GM23338 (cell line): ENCODE results near the gene STRIP1. TPM values are rescaled to one million over a fixed set of nuclear protein-coding genes. Genes with fewer than 3 reads are reported as not detected.

Source experiments
- ATAC-seq: fragments of 200-7000 bp; cut with Tn5 transposase; 3 replicates; pipeline ENCODE4 v1.9.1; 2020
- DNase-seq: peaks from one replicate; pipeline ENCODE4 v3.0.0-alpha.2; 2015; ENCODE audit warnings: low spot score
- H2AFZ ChIP-seq: fragments of 200-600 bp; sonication (generic); 2 replicates; pipeline ENCODE4 v1.8.0; 2016; ENCODE audit warnings: antibody characterized with exemption, mild to moderate bottlenecking, moderate library complexity
- H3F3A ChIP-seq: fragments of 200-600 bp; sonication (generic); replicated peaks from 2 replicates; pipeline ENCODE4 v1.8.0; 2017; ENCODE audit warnings: antibody characterized with exemption, mixed run types, low read depth
- H3K27ac ChIP-seq: fragments of 200-600 bp; sonication (generic); 2 replicates; pipeline ENCODE4 v1.6.1; 2016; ENCODE audit warnings: low read depth
- H3K27me3 ChIP-seq: fragments of 200-600 bp; sonication (generic); 2 replicates; pipeline ENCODE4 v1.8.0; 2016; ENCODE audit warnings: mild to moderate bottlenecking, mixed run types, moderate library complexity; ENCODE audit not compliant: insufficient read depth
- H3K36me3 ChIP-seq: fragments of 200-600 bp; sonication (generic); 2 replicates; pipeline ENCODE4 v1.8.0; 2016; ENCODE audit warnings: mild to moderate bottlenecking; ENCODE audit not compliant: insufficient read depth
- H3K4me1 ChIP-seq: fragments of 200-600 bp; sonication (generic); 2 replicates; pipeline ENCODE4 v1.8.0; 2016; ENCODE audit warnings: mild to moderate bottlenecking, moderate library complexity; ENCODE audit not compliant: insufficient read depth
- H3K4me2 ChIP-seq: fragments of 200-600 bp; sonication (generic); 2 replicates; pipeline ENCODE4 v1.7.1; 2017; ENCODE audit warnings: mixed run types
- H3K4me3 ChIP-seq: fragments of 200-600 bp; sonication (generic); 2 replicates; pipeline ENCODE4 v1.6.1; 2016; ENCODE audit warnings: mixed run types
- H3K79me2 ChIP-seq: fragments of 200-600 bp; sonication (generic); replicated peaks from 2 replicates; pipeline ENCODE4 v1.8.0; 2017; ENCODE audit warnings: mild to moderate bottlenecking; ENCODE audit not compliant: insufficient read depth
- H3K9me2 ChIP-seq: fragments of 200-600 bp; sonication (generic); 2 replicates; pipeline ENCODE4 v1.8.0; 2017; ENCODE audit not compliant: insufficient read depth
- H4K20me1 ChIP-seq: fragments of 200-600 bp; sonication (generic); replicated peaks from 2 replicates; pipeline ENCODE4 v1.8.0; 2017; ENCODE audit warnings: mild to moderate bottlenecking; ENCODE audit not compliant: insufficient read depth
- H3K27ac Mint-ChIP-seq: 2 replicates; pipeline ENCODE4 v1.8.0; 2020; ENCODE audit warnings: inconsistent platforms, mild to moderate bottlenecking, moderate library complexity, mixed read lengths
- H3K27me3 Mint-ChIP-seq: 3 replicates; pipeline ENCODE4 v1.8.0; 2022; ENCODE audit warnings: low read depth, mild to moderate bottlenecking, moderate library complexity, mixed read lengths, inconsistent platforms; ENCODE audit not compliant: insufficient read depth, poor library complexity
- H3K36me3 Mint-ChIP-seq: 3 replicates; pipeline ENCODE4 v1.8.0; 2021; ENCODE audit warnings: low read depth, mild to moderate bottlenecking, inconsistent platforms, moderate library complexity, mixed read lengths
- H3K4me1 Mint-ChIP-seq: 3 replicates; pipeline ENCODE4 v1.8.0; 2020; ENCODE audit warnings: mild to moderate bottlenecking, inconsistent platforms, mixed read lengths
- H3K4me3 Mint-ChIP-seq: 3 replicates; pipeline ENCODE4 v1.8.0; 2021; ENCODE audit warnings: moderate library complexity, mild to moderate bottlenecking, inconsistent platforms, mixed read lengths
- H3K9me3 Mint-ChIP-seq: 3 replicates; pipeline ENCODE4 v1.8.0; 2020; ENCODE audit warnings: moderate library complexity, mild to moderate bottlenecking, inconsistent platforms, mixed read lengths
- CREB1 ChIP-seq: fragments of 250-450 bp; sonication (Bioruptor Pico); IDR thresholded peaks from 2 replicates; pipeline ENCODE4 v1.5.0; 2020; ENCODE audit warnings: low read depth, mild to moderate bottlenecking, moderate library complexity
- EZH2 ChIP-seq: fragments of 200-600 bp; sonication (generic); IDR thresholded peaks from one replicate; pipeline ENCODE4 v1.8.0; 2017; ENCODE audit warnings: antibody characterized with exemption, mild to moderate bottlenecking, low read depth; ENCODE audit not compliant: unreplicated experiment
- EZH2phosphoT487 ChIP-seq: fragments of 200-600 bp; sonication (generic); IDR thresholded peaks from one replicate; pipeline ENCODE4 v1.8.1; 2018; ENCODE audit warnings: antibody characterized with exemption; ENCODE audit not compliant: unreplicated experiment
- JUNB ChIP-seq: IDR thresholded peaks from one replicate; pipeline ENCODE4 v1.6.1; 2016; ENCODE audit warnings: antibody characterized with exemption; ENCODE audit not compliant: unreplicated experiment
- NANOG ChIP-seq: IDR thresholded peaks from 2 replicates; pipeline ENCODE4 v1.6.1; 2016; ENCODE audit warnings: antibody characterized with exemption, borderline replicate concordance
- POLR2AphosphoS5 ChIP-seq: IDR thresholded peaks from 2 replicates; pipeline ENCODE4 v1.6.1; 2016; ENCODE audit warnings: antibody characterized with exemption, low read depth
- STAT1 ChIP-seq: IDR thresholded peaks from one replicate; pipeline ENCODE4 v1.6.1; 2016; ENCODE audit warnings: antibody characterized with exemption; ENCODE audit not compliant: unreplicated experiment
- ZNF114 ChIP-seq: fragments of 250-450 bp; sonication (Bioruptor Pico); IDR thresholded peaks from 2 replicates; pipeline ENCODE4 v1.5.0; 2020; ENCODE audit warnings: mild to moderate bottlenecking, moderate library complexity
- ZNF331 ChIP-seq: fragments of 250-450 bp; sonication (Bioruptor Pico); IDR thresholded peaks from 2 replicates; pipeline ENCODE4 v1.5.0; 2020; ENCODE audit warnings: low read depth, mild to moderate bottlenecking, moderate library complexity
- polyA plus RNA-seq: library from polyadenylated mRNA; unstranded; fragments of >200 nt; fragmentation: Nextera tagmentation; extraction: Ambion mirVana; gene quantifications from 2 replicates; pipeline ENCODE4 v1.2.1, GENCODE V29; 2016
- total RNA-seq: library from RNA; depleted of rRNA; stranded (reverse); fragments of >200 nt; shearing (Covaris generic); gene quantifications from 2 replicates; pipeline ENCODE4 v1.2.3, GENCODE V29; 2014
- TF ChIP-seq, protein P1 (sequence below), 2 experiments: fragments of 200-600 bp in 1 of 2; sonication (generic) in 1 of 2; conservative IDR thresholded peaks; 2 replicates each; pipeline versions ENCODE4 v1.5.1 to v1.6.1; 2016 to 2017; ENCODE audit warnings: antibody characterized with exemption in 2 of 2, low read depth in 2 of 2, mild to moderate bottlenecking in 2 of 2, moderate library complexity in 1 of 2
- TF ChIP-seq, protein P2 (sequence below): fragments of 250-450 bp; sonication (Bioruptor Pico); IDR thresholded peaks from 2 replicates; pipeline ENCODE4 v1.5.0; 2020; ENCODE audit warnings: mild to moderate bottlenecking, moderate library complexity
- TF ChIP-seq, protein P3 (sequence below): IDR thresholded peaks from 2 replicates; pipeline ENCODE4 v1.6.1; 2016; ENCODE audit warnings: antibody characterized with exemption
- TF ChIP-seq, protein P4 (sequence below): IDR thresholded peaks from one replicate; pipeline ENCODE4 v1.6.1; 2018; ENCODE audit warnings: antibody characterized with exemption; ENCODE audit not compliant: unreplicated experiment

STRIP1 gene
- total and polyA plus RNA-seq, 2 experiments from 2014 or later, result 17.2 to 50.6 TPM

DNA sequence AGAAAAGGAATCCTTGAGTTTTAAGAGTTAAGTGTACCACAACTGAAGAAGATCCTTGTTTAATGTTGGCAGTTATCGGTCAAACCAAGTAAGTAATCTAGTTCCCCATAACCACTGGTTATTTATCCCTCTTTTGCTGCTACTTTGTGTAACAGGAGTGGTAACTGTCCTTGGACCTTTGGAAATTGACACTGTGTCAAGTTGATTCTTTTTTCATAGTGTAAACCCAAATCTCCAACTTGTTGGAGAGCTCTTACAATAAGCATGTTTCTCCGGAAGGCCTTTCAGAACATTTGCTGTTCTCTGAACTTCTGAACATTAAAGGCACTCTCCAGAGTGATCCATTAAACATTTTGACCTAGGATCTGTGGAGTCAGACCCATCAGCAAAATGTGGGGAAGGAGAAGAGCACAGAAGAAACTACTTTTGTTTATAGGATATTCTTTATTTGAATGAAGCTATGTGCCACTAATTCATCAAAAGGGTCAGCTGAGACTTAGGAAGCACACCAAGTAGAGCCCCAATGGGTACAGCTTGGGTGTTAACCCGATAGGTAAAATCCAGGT is 46.0 kb upstream of the STRIP1 start:
- Mint-ChIP-seq H3K9me3 (no peaks in the 10 kb centered on the region), H3K27ac (no peak overlapping the region), H3K36me3 (no peaks in the 10 kb centered on the region), H3K4me1 (peaks cover 47% of the 10 kb centered on the region), H3K4me3 (no peak overlapping the region), H3K27me3 (peaks cover 12% of the 10 kb centered on the region)
- no peak overlapping the region for H3K4me2 ChIP-seq
- TF ChIP-seq, protein P1, sequence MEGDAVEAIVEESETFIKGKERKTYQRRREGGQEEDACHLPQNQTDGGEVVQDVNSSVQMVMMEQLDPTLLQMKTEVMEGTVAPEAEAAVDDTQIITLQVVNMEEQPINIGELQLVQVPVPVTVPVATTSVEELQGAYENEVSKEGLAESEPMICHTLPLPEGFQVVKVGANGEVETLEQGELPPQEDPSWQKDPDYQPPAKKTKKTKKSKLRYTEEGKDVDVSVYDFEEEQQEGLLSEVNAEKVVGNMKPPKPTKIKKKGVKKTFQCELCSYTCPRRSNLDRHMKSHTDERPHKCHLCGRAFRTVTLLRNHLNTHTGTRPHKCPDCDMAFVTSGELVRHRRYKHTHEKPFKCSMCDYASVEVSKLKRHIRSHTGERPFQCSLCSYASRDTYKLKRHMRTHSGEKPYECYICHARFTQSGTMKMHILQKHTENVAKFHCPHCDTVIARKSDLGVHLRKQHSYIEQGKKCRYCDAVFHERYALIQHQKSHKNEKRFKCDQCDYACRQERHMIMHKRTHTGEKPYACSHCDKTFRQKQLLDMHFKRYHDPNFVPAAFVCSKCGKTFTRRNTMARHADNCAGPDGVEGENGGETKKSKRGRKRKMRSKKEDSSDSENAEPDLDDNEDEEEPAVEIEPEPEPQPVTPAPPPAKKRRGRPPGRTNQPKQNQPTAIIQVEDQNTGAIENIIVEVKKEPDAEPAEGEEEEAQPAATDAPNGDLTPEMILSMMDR (conservative IDR thresholded peaks at IDR 0.05; ENCODE audit: low read depth in 2 of 2), result no peak
- TF ChIP-seq ZNF114 (CRISPR knock-in tag) (no peak), ZNF331 (no peak), EZH2phosphoT487 (no peak), STAT1 (no peak), EZH2 (no peak), JUNB (no peak), POLR2AphosphoS5 (no peak), NANOG (no peak), CREB1 (no peak)
- TF ChIP-seq, protein P2, sequence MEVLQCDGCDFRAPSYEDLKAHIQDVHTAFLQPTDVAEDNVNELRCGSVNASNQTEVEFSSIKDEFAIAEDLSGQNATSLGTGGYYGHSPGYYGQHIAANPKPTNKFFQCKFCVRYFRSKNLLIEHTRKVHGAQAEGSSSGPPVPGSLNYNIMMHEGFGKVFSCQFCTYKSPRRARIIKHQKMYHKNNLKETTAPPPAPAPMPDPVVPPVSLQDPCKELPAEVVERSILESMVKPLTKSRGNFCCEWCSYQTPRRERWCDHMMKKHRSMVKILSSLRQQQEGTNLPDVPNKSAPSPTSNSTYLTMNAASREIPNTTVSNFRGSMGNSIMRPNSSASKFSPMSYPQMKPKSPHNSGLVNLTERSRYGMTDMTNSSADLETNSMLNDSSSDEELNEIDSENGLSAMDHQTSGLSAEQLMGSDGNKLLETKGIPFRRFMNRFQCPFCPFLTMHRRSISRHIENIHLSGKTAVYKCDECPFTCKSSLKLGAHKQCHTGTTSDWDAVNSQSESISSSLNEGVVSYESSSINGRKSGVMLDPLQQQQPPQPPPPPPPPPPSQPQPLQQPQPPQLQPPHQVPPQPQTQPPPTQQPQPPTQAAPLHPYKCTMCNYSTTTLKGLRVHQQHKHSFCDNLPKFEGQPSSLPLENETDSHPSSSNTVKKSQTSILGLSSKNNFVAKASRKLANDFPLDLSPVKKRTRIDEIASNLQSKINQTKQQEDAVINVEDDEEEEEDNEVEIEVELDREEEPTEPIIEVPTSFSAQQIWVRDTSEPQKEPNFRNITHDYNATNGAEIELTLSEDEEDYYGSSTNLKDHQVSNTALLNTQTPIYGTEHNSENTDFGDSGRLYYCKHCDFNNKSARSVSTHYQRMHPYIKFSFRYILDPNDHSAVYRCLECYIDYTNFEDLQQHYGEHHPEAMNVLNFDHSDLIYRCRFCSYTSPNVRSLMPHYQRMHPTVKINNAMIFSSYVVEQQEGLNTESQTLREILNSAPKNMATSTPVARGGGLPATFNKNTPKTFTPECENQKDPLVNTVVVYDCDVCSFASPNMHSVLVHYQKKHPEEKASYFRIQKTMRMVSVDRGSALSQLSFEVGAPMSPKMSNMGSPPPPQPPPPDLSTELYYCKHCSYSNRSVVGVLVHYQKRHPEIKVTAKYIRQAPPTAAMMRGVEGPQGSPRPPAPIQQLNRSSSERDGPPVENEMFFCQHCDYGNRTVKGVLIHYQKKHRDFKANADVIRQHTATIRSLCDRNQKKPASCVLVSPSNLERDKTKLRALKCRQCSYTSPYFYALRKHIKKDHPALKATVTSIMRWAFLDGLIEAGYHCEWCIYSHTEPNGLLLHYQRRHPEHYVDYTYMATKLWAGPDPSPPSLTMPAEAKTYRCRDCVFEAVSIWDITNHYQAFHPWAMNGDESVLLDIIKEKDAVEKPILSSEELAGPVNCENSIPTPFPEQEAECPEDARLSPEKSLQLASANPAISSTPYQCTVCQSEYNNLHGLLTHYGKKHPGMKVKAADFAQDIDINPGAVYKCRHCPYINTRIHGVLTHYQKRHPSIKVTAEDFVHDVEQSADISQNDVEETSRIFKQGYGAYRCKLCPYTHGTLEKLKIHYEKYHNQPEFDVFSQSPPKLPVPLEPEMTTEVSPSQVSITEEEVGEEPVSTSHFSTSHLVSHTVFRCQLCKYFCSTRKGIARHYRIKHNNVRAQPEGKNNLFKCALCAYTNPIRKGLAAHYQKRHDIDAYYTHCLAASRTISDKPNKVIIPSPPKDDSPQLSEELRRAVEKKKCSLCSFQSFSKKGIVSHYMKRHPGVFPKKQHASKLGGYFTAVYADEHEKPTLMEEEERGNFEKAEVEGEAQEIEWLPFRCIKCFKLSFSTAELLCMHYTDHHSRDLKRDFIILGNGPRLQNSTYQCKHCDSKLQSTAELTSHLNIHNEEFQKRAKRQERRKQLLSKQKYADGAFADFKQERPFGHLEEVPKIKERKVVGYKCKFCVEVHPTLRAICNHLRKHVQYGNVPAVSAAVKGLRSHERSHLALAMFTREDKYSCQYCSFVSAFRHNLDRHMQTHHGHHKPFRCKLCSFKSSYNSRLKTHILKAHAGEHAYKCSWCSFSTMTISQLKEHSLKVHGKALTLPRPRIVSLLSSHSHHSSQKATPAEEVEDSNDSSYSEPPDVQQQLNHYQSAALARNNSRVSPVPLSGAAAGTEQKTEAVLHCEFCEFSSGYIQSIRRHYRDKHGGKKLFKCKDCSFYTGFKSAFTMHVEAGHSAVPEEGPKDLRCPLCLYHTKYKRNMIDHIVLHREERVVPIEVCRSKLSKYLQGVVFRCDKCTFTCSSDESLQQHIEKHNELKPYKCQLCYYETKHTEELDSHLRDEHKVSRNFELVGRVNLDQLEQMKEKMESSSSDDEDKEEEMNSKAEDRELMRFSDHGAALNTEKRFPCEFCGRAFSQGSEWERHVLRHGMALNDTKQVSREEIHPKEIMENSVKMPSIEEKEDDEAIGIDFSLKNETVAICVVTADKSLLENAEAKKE (CRISPR knock-in tag), result no peak
- TF ChIP-seq, protein P3, sequence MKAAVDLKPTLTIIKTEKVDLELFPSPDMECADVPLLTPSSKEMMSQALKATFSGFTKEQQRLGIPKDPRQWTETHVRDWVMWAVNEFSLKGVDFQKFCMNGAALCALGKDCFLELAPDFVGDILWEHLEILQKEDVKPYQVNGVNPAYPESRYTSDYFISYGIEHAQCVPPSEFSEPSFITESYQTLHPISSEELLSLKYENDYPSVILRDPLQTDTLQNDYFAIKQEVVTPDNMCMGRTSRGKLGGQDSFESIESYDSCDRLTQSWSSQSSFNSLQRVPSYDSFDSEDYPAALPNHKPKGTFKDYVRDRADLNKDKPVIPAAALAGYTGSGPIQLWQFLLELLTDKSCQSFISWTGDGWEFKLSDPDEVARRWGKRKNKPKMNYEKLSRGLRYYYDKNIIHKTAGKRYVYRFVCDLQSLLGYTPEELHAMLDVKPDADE, result no peak
- TF ChIP-seq, protein P4, sequence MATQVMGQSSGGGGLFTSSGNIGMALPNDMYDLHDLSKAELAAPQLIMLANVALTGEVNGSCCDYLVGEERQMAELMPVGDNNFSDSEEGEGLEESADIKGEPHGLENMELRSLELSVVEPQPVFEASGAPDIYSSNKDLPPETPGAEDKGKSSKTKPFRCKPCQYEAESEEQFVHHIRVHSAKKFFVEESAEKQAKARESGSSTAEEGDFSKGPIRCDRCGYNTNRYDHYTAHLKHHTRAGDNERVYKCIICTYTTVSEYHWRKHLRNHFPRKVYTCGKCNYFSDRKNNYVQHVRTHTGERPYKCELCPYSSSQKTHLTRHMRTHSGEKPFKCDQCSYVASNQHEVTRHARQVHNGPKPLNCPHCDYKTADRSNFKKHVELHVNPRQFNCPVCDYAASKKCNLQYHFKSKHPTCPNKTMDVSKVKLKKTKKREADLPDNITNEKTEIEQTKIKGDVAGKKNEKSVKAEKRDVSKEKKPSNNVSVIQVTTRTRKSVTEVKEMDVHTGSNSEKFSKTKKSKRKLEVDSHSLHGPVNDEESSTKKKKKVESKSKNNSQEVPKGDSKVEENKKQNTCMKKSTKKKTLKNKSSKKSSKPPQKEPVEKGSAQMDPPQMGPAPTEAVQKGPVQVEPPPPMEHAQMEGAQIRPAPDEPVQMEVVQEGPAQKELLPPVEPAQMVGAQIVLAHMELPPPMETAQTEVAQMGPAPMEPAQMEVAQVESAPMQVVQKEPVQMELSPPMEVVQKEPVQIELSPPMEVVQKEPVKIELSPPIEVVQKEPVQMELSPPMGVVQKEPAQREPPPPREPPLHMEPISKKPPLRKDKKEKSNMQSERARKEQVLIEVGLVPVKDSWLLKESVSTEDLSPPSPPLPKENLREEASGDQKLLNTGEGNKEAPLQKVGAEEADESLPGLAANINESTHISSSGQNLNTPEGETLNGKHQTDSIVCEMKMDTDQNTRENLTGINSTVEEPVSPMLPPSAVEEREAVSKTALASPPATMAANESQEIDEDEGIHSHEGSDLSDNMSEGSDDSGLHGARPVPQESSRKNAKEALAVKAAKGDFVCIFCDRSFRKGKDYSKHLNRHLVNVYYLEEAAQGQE, result no peak
- H3K4me1 ChIP-seq, result peaks cover 35% of the 10 kb centered on the region
- H3K36me3 ChIP-seq, result no peaks in the 10 kb centered on the region
- no peaks in the 10 kb centered on the region for H3F3A ChIP-seq
- H4K20me1 ChIP-seq, result peaks cover 48% of the 10 kb centered on the region
- no peak overlapping the region for H3K27ac ChIP-seq
- H3K27me3 ChIP-seq, result peaks cover 3% of the 10 kb centered on the region; the same call in 1 of the 2 replicates
- no peak for DNase-seq
- H2AFZ ChIP-seq, result no peak overlapping the region
- no peaks in the 10 kb centered on the region for H3K9me2 ChIP-seq
- H3K4me3 ChIP-seq, result no peak overlapping the region
- H3K79me2 ChIP-seq, result peaks cover 83% of the 10 kb centered on the region
- no peak for ATAC-seq
